ENCODE data around the gene GNAZ. TPM values are rescaled to one million over a fixed set of nuclear protein-coding genes. Genes with fewer than 3 reads are reported as not detected.

GNAZ gene
- total RNA-seq, 1 donor from 2014 or later: 0.39 TPM

- H3K36me3 Mint-ChIP-seq (ENCODE audit: low read depth): no peaks in the 10 kb centered on the region
- intact Hi-C loops (cut with micrococcal nuclease): no loop called here
- no peak overlapping the region for H3K4me3 Mint-ChIP-seq (ENCODE audit: low read depth)
- DNase-seq (ENCODE audit: low spot score): no peak
- H3K27ac Mint-ChIP-seq: no peak overlapping the region
- no peaks in the 10 kb centered on the region for H3K9me3 Mint-ChIP-seq
- no peaks in the 10 kb centered on the region for H3K4me1 Mint-ChIP-seq (ENCODE audit: low read depth)
- no peaks in the 10 kb centered on the region for H3K27me3 Mint-ChIP-seq (ENCODE audit: low read depth)
Observed at GRCh38 chr22:23108249-23109078, 38.1 kb downstream of the GNAZ start.

- H3K36me3 Mint-ChIP-seq (ENCODE audit: low read depth): no peaks in the 10 kb centered on the region
- intact Hi-C loops (cut with micrococcal nuclease): no loop called here
- no peaks in the 10 kb centered on the region for H3K27me3 Mint-ChIP-seq (ENCODE audit: low read depth)
- no peak overlapping the region for H3K27ac Mint-ChIP-seq
- DNase-seq (ENCODE audit: low spot score): no peak
- H3K4me1 Mint-ChIP-seq (ENCODE audit: low read depth): no peaks in the 10 kb centered on the region
- H3K4me3 Mint-ChIP-seq (ENCODE audit: low read depth): no peak overlapping the region
- no peaks in the 10 kb centered on the region for H3K9me3 Mint-ChIP-seq
Observed at GRCh38 chr22:23109079-23109347, 38.7 kb downstream of the GNAZ start.

- H3K27ac Mint-ChIP-seq: no peak overlapping the region
- no peaks in the 10 kb centered on the region for H3K4me1 Mint-ChIP-seq (ENCODE audit: low read depth)
- no peak overlapping the region for H3K4me3 Mint-ChIP-seq (ENCODE audit: low read depth)
- H3K9me3 Mint-ChIP-seq: no peaks in the 10 kb centered on the region
- intact Hi-C loops (cut with micrococcal nuclease): no loop called here
- H3K36me3 Mint-ChIP-seq (ENCODE audit: low read depth): no peaks in the 10 kb centered on the region
- DNase-seq (ENCODE audit: low spot score): no peak
- no peaks in the 10 kb centered on the region for H3K27me3 Mint-ChIP-seq (ENCODE audit: low read depth)
Observed at GRCh38 chr22:23109441-23109978, 39.2 kb downstream of the GNAZ start.

GRCh38 chr22:23110190-23110921 is 40.0 kb downstream of the GNAZ start:
- Mint-ChIP-seq H3K27me3 (ENCODE audit: low read depth) (no peaks in the 10 kb centered on the region), H3K27ac (no peak overlapping the region), H3K4me3 (ENCODE audit: low read depth) (no peak overlapping the region), H3K9me3 (no peaks in the 10 kb centered on the region), H3K4me1 (ENCODE audit: low read depth) (no peaks in the 10 kb centered on the region), H3K36me3 (ENCODE audit: low read depth) (no peaks in the 10 kb centered on the region)
- DNase-seq (ENCODE audit: low spot score): no peak
- intact Hi-C loops (cut with micrococcal nuclease): no loop called here

- Mint-ChIP-seq H3K27me3 (ENCODE audit: low read depth) (no peaks in the 10 kb centered on the region), H3K9me3 (no peaks in the 10 kb centered on the region), H3K4me3 (ENCODE audit: low read depth) (no peak overlapping the region), H3K27ac (no peak overlapping the region), H3K4me1 (ENCODE audit: low read depth) (no peaks in the 10 kb centered on the region), H3K36me3 (ENCODE audit: low read depth) (no peaks in the 10 kb centered on the region)
- DNase-seq (ENCODE audit: low spot score): no peak
- intact Hi-C loops (cut with micrococcal nuclease): no loop called here
Observed at GRCh38 chr22:23110922-23111527, 40.7 kb downstream of the GNAZ start.

- Mint-ChIP-seq H3K9me3 (no peaks in the 10 kb centered on the region), H3K36me3 (ENCODE audit: low read depth) (no peaks in the 10 kb centered on the region), H3K27me3 (ENCODE audit: low read depth) (no peaks in the 10 kb centered on the region), H3K27ac (no peak overlapping the region), H3K4me1 (ENCODE audit: low read depth) (no peaks in the 10 kb centered on the region), H3K4me3 (ENCODE audit: low read depth) (no peak overlapping the region)
- intact Hi-C loops (cut with micrococcal nuclease): no loop called here
- no peak for DNase-seq (ENCODE audit: low spot score)
Observed at GRCh38 chr22:23112472-23113012, 42.2 kb downstream of the GNAZ start.

- H3K9me3 Mint-ChIP-seq: no peaks in the 10 kb centered on the region
- intact Hi-C loops (cut with micrococcal nuclease): no loop called here
- H3K27me3 Mint-ChIP-seq (ENCODE audit: low read depth): no peaks in the 10 kb centered on the region
- H3K4me3 Mint-ChIP-seq (ENCODE audit: low read depth): no peak overlapping the region
- no peak overlapping the region for H3K27ac Mint-ChIP-seq
- no peak for DNase-seq (ENCODE audit: low spot score)
- no peaks in the 10 kb centered on the region for H3K4me1 Mint-ChIP-seq (ENCODE audit: low read depth)
- no peaks in the 10 kb centered on the region for H3K36me3 Mint-ChIP-seq (ENCODE audit: low read depth)
Observed at GRCh38 chr22:23113067-23113846, 42.9 kb downstream of the GNAZ start.

GRCh38 chr22:23113847-23114720 is 43.8 kb downstream of the GNAZ start:
- intact Hi-C loops (cut with micrococcal nuclease): no loop called here
- no peak for DNase-seq (ENCODE audit: low spot score)
- H3K27ac Mint-ChIP-seq: no peak overlapping the region
- no peaks in the 10 kb centered on the region for H3K4me1 Mint-ChIP-seq (ENCODE audit: low read depth)
- H3K4me3 Mint-ChIP-seq (ENCODE audit: low read depth): no peak overlapping the region
- H3K36me3 Mint-ChIP-seq (ENCODE audit: low read depth): no peaks in the 10 kb centered on the region
- H3K27me3 Mint-ChIP-seq (ENCODE audit: low read depth): no peaks in the 10 kb centered on the region
- no peaks in the 10 kb centered on the region for H3K9me3 Mint-ChIP-seq

- DNase-seq (ENCODE audit: low spot score): no peak
- intact Hi-C loops (cut with micrococcal nuclease): no loop called here
- no peak overlapping the region for H3K27ac Mint-ChIP-seq
- peaks cover 4% of the 10 kb centered on the region for H3K4me1 Mint-ChIP-seq (ENCODE audit: low read depth)
- H3K27me3 Mint-ChIP-seq (ENCODE audit: low read depth): no peaks in the 10 kb centered on the region
- H3K36me3 Mint-ChIP-seq (ENCODE audit: low read depth): no peaks in the 10 kb centered on the region
- no peak overlapping the region for H3K4me3 Mint-ChIP-seq (ENCODE audit: low read depth)
- no peaks in the 10 kb centered on the region for H3K9me3 Mint-ChIP-seq
Observed at GRCh38 chr22:23114721-23115020, 44.4 kb downstream of the GNAZ start.

GRCh38 chr22:23115369-23115768 is 45.0 kb downstream of the GNAZ start:
- DNase-seq (ENCODE audit: low spot score): no peak

GRCh38 chr22:23115825-23116494 is 45.6 kb downstream of the GNAZ start:
- no peak overlapping the region for H3K4me3 Mint-ChIP-seq (ENCODE audit: low read depth)
- no peaks in the 10 kb centered on the region for H3K36me3 Mint-ChIP-seq (ENCODE audit: low read depth)
- no peak for DNase-seq (ENCODE audit: low spot score)
- intact Hi-C loops (cut with micrococcal nuclease): no loop called here
- H3K9me3 Mint-ChIP-seq: no peaks in the 10 kb centered on the region
- no peak overlapping the region for H3K27ac Mint-ChIP-seq
- H3K27me3 Mint-ChIP-seq (ENCODE audit: low read depth): no peaks in the 10 kb centered on the region
- peaks cover 8% of the 10 kb centered on the region for H3K4me1 Mint-ChIP-seq (ENCODE audit: low read depth)

More at GRCh38 chr22:23115369-23115768, 45.0 kb downstream of the GNAZ start:
- H3K27me3 Mint-ChIP-seq (ENCODE audit: low read depth): no peaks in the 10 kb centered on the region
- intact Hi-C loops (cut with micrococcal nuclease): no loop called here
- H3K36me3 Mint-ChIP-seq (ENCODE audit: low read depth): no peaks in the 10 kb centered on the region
- peaks cover 8% of the 10 kb centered on the region for H3K4me1 Mint-ChIP-seq (ENCODE audit: low read depth)
- no peak overlapping the region for H3K27ac Mint-ChIP-seq
- no peak overlapping the region for H3K4me3 Mint-ChIP-seq (ENCODE audit: low read depth)
- no peaks in the 10 kb centered on the region for H3K9me3 Mint-ChIP-seq
